ENCODE data around the gene NOL8.

NOL8 gene

DNA sequence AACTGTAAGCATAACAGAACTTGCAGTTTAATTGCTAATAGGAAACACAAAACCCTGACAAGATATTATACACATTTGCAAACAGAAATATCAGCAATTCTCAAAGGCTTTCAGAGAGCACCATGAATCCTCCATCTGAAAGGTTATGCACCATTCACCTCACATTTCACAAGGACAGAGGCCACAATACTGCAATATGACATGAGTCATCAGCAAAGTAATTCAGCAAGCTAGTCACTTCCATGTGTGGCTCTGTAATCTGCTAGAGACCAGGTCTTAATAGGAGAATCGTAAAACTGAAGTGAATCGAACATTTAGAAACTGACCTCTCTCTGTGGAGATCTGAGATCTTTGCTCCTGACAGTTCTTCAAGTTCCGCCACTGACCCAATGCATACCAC is 60.0 kb downstream of the NOL8 start:
- no peak for DNase-seq (ENCODE audit: low read depth)

DNA sequence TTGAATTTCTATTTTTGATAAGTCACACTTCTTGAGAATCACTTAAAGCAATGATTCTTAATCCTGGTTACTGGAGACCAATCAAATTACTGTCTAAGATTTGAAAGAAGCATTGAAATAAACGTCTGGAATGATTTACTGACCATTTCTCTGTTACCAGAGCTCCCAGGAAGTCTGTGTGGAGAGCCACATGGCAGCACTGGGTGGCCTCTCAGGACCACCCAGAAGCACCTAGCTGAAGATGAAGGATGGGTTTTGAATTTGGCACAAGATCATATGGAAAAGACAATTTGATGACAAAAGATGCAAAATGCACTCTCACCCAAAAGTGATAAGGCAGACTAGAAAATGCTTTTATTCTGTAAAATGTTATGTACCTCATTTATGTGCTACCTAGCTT is 62.0 kb downstream of the NOL8 start:
- no peak for DNase-seq (ENCODE audit: low read depth)

DNA sequence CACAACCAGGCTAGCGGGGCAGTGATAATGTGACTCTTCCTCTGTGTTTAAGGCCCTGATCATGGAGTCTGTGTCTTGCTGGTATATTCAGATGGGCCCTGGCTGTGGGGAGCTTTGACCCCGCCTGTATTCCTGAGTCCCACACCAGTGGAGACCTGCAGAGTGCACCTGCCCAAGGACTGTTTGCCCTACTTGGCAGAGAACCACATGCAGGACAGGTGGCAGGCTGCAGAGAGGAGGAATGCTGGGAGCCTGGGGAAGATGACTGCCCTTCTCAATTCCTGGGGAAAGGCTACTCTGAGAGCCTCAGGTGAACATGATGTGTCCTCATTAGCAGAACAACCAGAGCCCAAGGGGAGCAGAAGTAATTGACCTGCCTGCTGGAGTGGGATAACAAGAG is 67.8 kb downstream of the NOL8 start:
- DNase-seq (ENCODE audit: low read depth): no peak

DNA sequence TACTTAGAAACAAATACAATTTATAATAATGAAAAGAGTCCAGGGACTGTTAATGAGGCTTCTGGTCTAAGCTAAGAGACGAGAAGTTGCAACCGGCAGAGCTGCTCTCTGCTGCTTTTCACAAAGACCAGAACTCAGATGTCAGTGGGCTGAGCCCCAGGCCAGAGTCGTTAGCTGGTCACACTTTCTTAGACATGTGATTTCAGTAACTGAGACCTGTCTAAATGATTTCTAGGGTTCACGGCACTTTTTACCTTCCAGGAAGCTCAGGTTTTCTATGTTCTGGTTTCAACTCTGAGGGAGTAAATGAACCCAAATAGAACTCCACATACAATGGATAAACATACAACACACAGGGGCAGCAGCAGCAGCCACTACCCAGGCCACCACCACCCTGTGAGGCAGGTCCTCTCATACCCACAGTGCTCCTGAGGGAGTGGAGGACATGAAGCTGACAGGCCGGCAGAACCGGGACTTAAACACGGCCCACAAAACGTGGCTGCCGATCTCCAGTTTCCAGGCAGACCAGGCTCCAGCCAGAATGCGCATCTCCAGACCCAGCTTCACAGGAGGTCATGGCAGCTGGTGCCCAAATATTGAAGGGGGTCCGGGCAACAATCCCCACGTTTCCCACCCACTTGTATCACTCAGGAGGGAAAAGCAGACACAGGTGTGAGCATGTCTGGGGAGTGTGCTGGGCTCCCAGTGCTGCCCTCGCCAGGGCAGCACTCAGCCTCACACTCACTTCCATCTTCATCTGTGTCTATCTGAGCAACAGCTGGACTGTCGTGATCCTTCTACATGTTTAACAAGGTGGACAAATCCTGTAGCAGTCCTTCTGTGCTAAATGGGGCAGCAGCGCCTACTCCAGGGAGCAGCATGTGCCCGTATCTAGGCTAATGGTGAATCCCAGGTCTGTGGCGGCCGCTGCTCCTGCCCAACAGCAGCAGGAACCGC is 70.5 kb downstream of the NOL8 start:
- no peak for DNase-seq (ENCODE audit: low read depth)

DNA sequence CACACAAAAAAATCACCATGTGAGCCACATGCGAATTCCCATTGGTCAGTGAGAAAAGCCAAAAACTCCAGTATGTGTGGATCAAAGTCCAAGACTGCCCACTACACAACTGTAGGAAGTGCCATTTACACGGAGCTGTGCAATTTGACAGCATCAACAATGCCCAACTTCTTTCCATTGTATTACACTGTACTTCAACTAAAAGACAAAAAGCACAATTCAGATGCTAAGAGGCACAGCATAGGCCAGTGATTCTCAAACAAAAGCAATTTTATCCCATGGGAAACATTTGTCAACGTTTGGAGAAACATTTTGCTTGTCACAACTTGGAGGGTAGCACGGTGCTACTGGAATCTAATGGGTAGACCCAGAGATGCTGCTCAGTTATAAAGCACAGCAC is 71.5 kb downstream of the NOL8 start:
- no peak for DNase-seq (ENCODE audit: low read depth)

DNA sequence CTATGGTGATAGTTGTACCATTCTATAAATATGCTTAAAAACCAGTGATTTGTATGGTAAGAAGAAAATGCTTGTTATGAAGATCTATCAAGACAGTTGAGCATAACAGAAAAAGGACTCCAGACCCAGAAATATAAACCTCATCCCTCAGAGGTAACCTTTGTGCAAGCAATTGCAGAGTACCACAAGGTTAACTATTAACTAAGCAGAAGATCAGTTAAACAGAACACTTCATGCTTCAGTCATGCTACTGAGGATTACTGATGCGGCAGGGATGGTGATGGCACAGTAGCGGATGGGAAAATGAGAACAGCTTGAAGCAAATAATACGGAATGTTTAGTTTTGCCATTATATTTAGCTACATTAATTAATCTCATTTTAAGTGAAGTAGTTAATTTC is 77.2 kb downstream of the NOL8 start:
- no peak for DNase-seq (ENCODE audit: low read depth)

All from stimulated activated CD8-positive, alpha-beta memory T cell treated with anti-CD3 and anti-CD28 coated beads, Interleukin-7, amount 100 ng/mL, for 24 hours (primary cell).